H1 (cell line): Measurements from ENCODE around the gene LOXHD1. TPM values are rescaled to one million over a fixed set of nuclear protein-coding genes. Genes with fewer than 3 reads are reported as not detected.

Source experiments
- SP1 ChIP-seq: IDR thresholded peaks from 2 replicates; pipeline ENCODE4 v1.6.1; 2011; ENCODE audit warnings: low read depth, low read length
- ZNF274 ChIP-seq: IDR thresholded peaks from 2 replicates; pipeline ENCODE4 v1.7.0; 2012; ENCODE audit warnings: low read length, borderline replicate concordance; ENCODE audit errors: extremely low read depth
- polyA plus RNA-seq, 7 experiments: library from polyadenylated mRNA; depleted of rRNA in 3 of 7; stranded (reverse) in 5 of 7; unstranded in 2 of 7; fragments of >200 nt in 5 of 7; fragments of 200-250 nt in 2 of 7; gene quantifications; 1 replicate in 5 of 7; 2 replicates in 1 of 7; 4 replicates in 1 of 7; pipeline versions ENCODE4 v1.2.1 to v1.2.3, GENCODE V29; 2011 to 2013; ENCODE audit warnings: missing spikeins in 2 of 7, mixed read lengths in 2 of 7
- total RNA-seq: library from RNA; stranded (reverse); fragmentation: NEBNext Ultra II Directional; extraction: Animal tissue kit (Norgen Biotek cat#: 25700); gene quantifications from 2 replicates; pipeline ENCODE4 v1.2.1, GENCODE V29; 2021
- TF ChIP-seq, protein P1 (sequence below), 3 experiments: IDR thresholded peaks; 1 replicate in 2 of 3; 2 replicates in 1 of 3; pipeline versions ENCODE4 v1.5.1 to v1.6.1; 2011; ENCODE audit warnings: low read length in 3 of 3, mild to moderate bottlenecking in 3 of 3, inconsistent platforms in 2 of 3, low read depth in 1 of 3, moderate library complexity in 1 of 3; ENCODE audit not compliant: insufficient read depth in 1 of 3; ENCODE audit errors: control extremely low read depth in 1 of 3

The LOXHD1 gene
- total and polyA plus RNA-seq, 2 of the 8 experiments (the other 6 are each of a cell fraction or from before 2014, with no cell fraction given) = 0.02 TPM; not detected in 1

DNA sequence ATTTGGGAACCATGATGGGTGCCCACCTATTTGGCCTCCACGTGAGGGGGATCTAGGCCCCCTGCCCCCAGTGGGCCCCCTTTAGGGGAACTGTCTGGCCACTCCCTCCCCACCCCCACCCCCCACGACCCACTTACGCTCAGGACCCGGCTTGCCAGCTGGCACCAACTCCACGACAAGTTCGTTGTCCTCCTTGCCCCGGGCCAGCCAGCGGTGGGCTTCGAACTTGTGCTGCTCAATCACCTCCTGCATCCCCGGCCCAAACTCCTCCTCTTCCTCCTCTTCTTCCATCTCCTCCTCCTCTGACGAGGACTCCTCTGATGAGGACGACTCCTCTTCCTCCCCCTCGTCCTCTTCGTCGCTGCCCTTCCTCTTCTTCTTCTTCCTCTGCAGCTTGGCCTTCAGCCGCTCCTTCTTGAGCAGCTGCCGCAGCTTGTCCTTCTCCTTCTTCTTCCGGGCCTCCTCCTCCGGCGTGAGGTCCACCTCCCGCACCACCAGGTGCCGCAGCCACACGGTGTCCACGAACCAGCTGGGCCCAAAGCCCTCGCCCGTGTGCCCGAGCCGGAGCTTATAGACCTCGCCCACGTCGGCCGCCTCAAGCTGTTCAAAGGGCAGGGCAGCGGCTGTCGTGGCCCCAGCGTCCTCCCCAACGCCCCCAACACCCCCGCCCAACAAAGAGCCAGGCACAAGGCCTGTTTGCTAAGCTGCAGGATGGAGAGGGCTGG, 96.9 kb downstream of the LOXHD1 start (continued):
- TF ChIP-seq, protein P1, sequence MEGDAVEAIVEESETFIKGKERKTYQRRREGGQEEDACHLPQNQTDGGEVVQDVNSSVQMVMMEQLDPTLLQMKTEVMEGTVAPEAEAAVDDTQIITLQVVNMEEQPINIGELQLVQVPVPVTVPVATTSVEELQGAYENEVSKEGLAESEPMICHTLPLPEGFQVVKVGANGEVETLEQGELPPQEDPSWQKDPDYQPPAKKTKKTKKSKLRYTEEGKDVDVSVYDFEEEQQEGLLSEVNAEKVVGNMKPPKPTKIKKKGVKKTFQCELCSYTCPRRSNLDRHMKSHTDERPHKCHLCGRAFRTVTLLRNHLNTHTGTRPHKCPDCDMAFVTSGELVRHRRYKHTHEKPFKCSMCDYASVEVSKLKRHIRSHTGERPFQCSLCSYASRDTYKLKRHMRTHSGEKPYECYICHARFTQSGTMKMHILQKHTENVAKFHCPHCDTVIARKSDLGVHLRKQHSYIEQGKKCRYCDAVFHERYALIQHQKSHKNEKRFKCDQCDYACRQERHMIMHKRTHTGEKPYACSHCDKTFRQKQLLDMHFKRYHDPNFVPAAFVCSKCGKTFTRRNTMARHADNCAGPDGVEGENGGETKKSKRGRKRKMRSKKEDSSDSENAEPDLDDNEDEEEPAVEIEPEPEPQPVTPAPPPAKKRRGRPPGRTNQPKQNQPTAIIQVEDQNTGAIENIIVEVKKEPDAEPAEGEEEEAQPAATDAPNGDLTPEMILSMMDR (IDR thresholded peaks at IDR 0.05; ENCODE audit: control extremely low read depth in 1 of 3, insufficient read depth in 1 of 3, low read depth in 1 of 3, low read length in 3 of 3) = no peak
- no peak for TF ChIP-seq ZNF274
- TF ChIP-seq SP1 = no peak
- TF ChIP-seq, all 59 proteins: peak for 0
